Left kidney (tissue), 2 donors: ENCODE data around the gene C11orf71. TPM values are rescaled to one million over a fixed set of nuclear protein-coding genes. Genes with fewer than 3 reads are reported as not detected.

Source experiments
- DNase-seq: peaks from one replicate; pipeline ENCODE4 v3.0.0-alpha.2; 2013
- polyA plus RNA-seq: library from polyadenylated mRNA; unstranded; fragments of 120-200 nt; gene quantifications from one replicate; pipeline ENCODE4 v1.2.1, GENCODE V29; 2013; ENCODE audit not compliant: insufficient read length

The C11orf71 gene
- polyA plus RNA-seq, 1 donor = 17.5 TPM

- DNase-seq = peak; percentile 20
These were observed 1.0 kb upstream of the C11orf71 start for GRCh38 chr11:114401311-114401710.

GRCh38 chr11:114400915-114401223 is 558 bp upstream of the C11orf71 start:
- DNase-seq = no peak

- DNase-seq = peak; percentile 63
These were observed 658 bp downstream of the C11orf71 start for GRCh38 chr11:114399490-114400215.

GRCh38 chr11:114398303-114398920 is 1.9 kb downstream of the C11orf71 start:
- DNase-seq = no peak

- peak; percentile 26 for DNase-seq
These were observed 2.8 kb downstream of the C11orf71 start for GRCh38 chr11:114397349-114397982.

GRCh38 chr11:114396916-114397315 is 3.4 kb downstream of the C11orf71 start:
- DNase-seq = no peak

GRCh38 chr11:114395736-114396135 is 4.6 kb downstream of the C11orf71 start:
- no peak for DNase-seq

- DNase-seq = no peak
These were observed 7.3 kb downstream of the C11orf71 start for GRCh38 chr11:114392735-114393667.

- no peak for DNase-seq
These were observed 13.8 kb downstream of the C11orf71 start for GRCh38 chr11:114386545-114386944.

- no peak for DNase-seq
These were observed 14.2 kb downstream of the C11orf71 start for GRCh38 chr11:114386131-114386530.

- no peak for DNase-seq
These were observed 15.8 kb downstream of the C11orf71 start for GRCh38 chr11:114384487-114384886.

- DNase-seq = no peak
These were observed 17.8 kb downstream of the C11orf71 start for GRCh38 chr11:114382509-114382908.

- no peak for DNase-seq
These were observed 20.8 kb downstream of the C11orf71 start for GRCh38 chr11:114379394-114380069.

GRCh38 chr11:114377612-114378267 is 22.6 kb downstream of the C11orf71 start:
- no peak for DNase-seq

- DNase-seq = no peak
These were observed 25.3 kb downstream of the C11orf71 start for GRCh38 chr11:114375052-114375451.

- DNase-seq = no peak
These were observed 31.2 kb downstream of the C11orf71 start for GRCh38 chr11:114368918-114369680.

GRCh38 chr11:114367244-114367957 is 32.9 kb downstream of the C11orf71 start:
- no peak for DNase-seq

- no peak for DNase-seq
These were observed 33.7 kb downstream of the C11orf71 start for GRCh38 chr11:114366331-114367243.

- no peak for DNase-seq
These were observed 37.4 kb downstream of the C11orf71 start for GRCh38 chr11:114362958-114363357.
